Neural progenitor cell (in vitro differentiated cells): Measurements from ENCODE around the gene IER5L.

ENCODE experiments used
- EZH2 ChIP-seq: fragments of 200-600 bp; sonication (generic); IDR thresholded peaks from 2 replicates; pipeline ENCODE4 v1.6.1; 2017; ENCODE audit warnings: antibody characterized with exemption, mild to moderate bottlenecking, moderate library complexity
- TF ChIP-seq, protein P1 (sequence below): fragments of 200-600 bp; sonication (generic); IDR thresholded peaks from 2 replicates; pipeline ENCODE4 v1.5.1; 2017; ENCODE audit warnings: antibody characterized with exemption, mild to moderate bottlenecking

GRCh38 chr9:129163753-129164152 lies 14.3 kb downstream of the IER5L start:
- TF ChIP-seq, protein P1, sequence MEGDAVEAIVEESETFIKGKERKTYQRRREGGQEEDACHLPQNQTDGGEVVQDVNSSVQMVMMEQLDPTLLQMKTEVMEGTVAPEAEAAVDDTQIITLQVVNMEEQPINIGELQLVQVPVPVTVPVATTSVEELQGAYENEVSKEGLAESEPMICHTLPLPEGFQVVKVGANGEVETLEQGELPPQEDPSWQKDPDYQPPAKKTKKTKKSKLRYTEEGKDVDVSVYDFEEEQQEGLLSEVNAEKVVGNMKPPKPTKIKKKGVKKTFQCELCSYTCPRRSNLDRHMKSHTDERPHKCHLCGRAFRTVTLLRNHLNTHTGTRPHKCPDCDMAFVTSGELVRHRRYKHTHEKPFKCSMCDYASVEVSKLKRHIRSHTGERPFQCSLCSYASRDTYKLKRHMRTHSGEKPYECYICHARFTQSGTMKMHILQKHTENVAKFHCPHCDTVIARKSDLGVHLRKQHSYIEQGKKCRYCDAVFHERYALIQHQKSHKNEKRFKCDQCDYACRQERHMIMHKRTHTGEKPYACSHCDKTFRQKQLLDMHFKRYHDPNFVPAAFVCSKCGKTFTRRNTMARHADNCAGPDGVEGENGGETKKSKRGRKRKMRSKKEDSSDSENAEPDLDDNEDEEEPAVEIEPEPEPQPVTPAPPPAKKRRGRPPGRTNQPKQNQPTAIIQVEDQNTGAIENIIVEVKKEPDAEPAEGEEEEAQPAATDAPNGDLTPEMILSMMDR = no peak
- TF ChIP-seq EZH2 = no peak
